Transverse colon (tissue), 4 donors: Measurements from ENCODE around the gene EFCAB12. TPM values are rescaled to one million over a fixed set of nuclear protein-coding genes. Genes with fewer than 3 reads are reported as not detected.
A peak's percentile ranks its signal among the peaks of the same experiment; 100 is the strongest.

ENCODE experiments used
- DNase-seq: peaks from one replicate; pipeline ENCODE4 v3.0.0-alpha.2; 2019
- H3K27ac ChIP-seq, 4 donors: fragments of 200-600 bp; sonication (generic); 2 replicates each; pipeline ENCODE4 v1.5.1; 2016 to 2018; ENCODE audit warnings: inconsistent platforms in 4 of 4
- H3K27me3 ChIP-seq: fragments of 200-600 bp; sonication (generic); 2 replicates; pipeline ENCODE4 v1.5.1; 2017; ENCODE audit warnings: inconsistent platforms
- H3K36me3 ChIP-seq, 4 donors: fragments of 200-600 bp; sonication (generic); 2 replicates each; pipeline ENCODE4 v1.5.1; 2017 to 2019; ENCODE audit warnings: inconsistent platforms in 4 of 4
- H3K4me1 ChIP-seq, 4 donors: fragments of 200-600 bp; sonication (generic); 2 replicates each; pipeline ENCODE4 v1.5.1; 2017 to 2020; ENCODE audit warnings: inconsistent platforms in 4 of 4
- H3K4me3 ChIP-seq, 4 donors: fragments of 200-600 bp; sonication (generic); 1 replicate in 1 of 4; 2 replicates in 3 of 4; pipeline versions ENCODE4 v1.5.1 to v1.6.1; 2017 to 2019; ENCODE audit warnings: inconsistent platforms in 4 of 4
- H3K9me3 ChIP-seq, 2 donors: fragments of 200-600 bp; sonication (generic); 2 replicates each; pipeline ENCODE4 v1.5.1; 2017 to 2019; ENCODE audit warnings: inconsistent platforms in 2 of 2
- CTCF ChIP-seq, 5 experiments: fragments of 200-600 bp in 3 of 5; fragments of 450-650 bp in 2 of 5; sonication (generic) in 3 of 5; IDR thresholded peaks; 1 replicate in 2 of 5; 2 replicates in 3 of 5; pipeline ENCODE4 v1.5.1; 2016 to 2017; ENCODE audit warnings: antibody characterized with exemption in 5 of 5, inconsistent platforms in 3 of 5, mild to moderate bottlenecking in 2 of 5, moderate library complexity in 1 of 5
- EP300 ChIP-seq: sonication (generic); formaldehyde crosslinking; IDR thresholded peaks from one replicate; pipeline ENCODE4 v1.6.1; 2017; ENCODE audit warnings: antibody characterized with exemption, low read depth
- POLR2A ChIP-seq: fragments of 450-650 bp; IDR thresholded peaks from one replicate; pipeline ENCODE4 v1.6.1; 2016; ENCODE audit warnings: antibody characterized with exemption, mild to moderate bottlenecking, moderate library complexity
- POLR2AphosphoS5 ChIP-seq, 3 donors: sonication (generic); formaldehyde crosslinking; IDR thresholded peaks; one replicate each; pipeline ENCODE4 v1.6.1; 2016; ENCODE audit warnings: antibody characterized with exemption in 3 of 3
- WGBS, 2 donors: methylation state at CpG; one replicate each; pipeline ENCODE4 v1.1.5; 2018; ENCODE audit warnings: low coverage in 1 of 2; 5-methylcytosine and 5-hydroxymethylcytosine counted together
- in situ Hi-C, 4 donors: fragments of 200-750 bp; cut with MboI; loops; one replicate each; pipeline versions ENCODE4 v1.15.0 to v1.15.1; 2017; ENCODE audit warnings: low sequenced_read_pairs in 3 of 4, low pct_ligation_motif_present in 1 of 4, low pct_unique_long_range_greater_than_20kb in 1 of 4
- intact Hi-C: fragments of 100-400 bp; cut with DNase I; formaldehyde crosslinking; loops from one replicate; pipeline ENCODE4 v1.15.1; 2023; ENCODE audit warnings: low total_unique reads
- small RNA-seq, 4 donors: library from RNA; depleted of rRNA; stranded (forward); fragments of <200 nt; gene quantifications; one replicate each; pipeline ENCODE3, GENCODE V24; 2016
- total RNA-seq, 4 donors: library from RNA; depleted of rRNA; stranded (reverse); fragments of >200 nt; gene quantifications; one replicate each; pipeline ENCODE4 v1.1.0, GENCODE V29; 2016

Gene EFCAB12
- total RNA-seq, 4 donors from 2014 or later = 0.14 to 0.32 TPM; not detected in 2

GRCh38 chr3:129353589-129353941 lies 74.9 kb downstream of the EFCAB12 start:
- 83% methylated on average over 5 of the region's 5 CpGs; no CpG with 5 or more reads in 1 of the 2 donors for WGBS, 2 donors
- no peaks in the 10 kb centered on the region for H3K9me3 ChIP-seq
- intact Hi-C loops (no loop called here), in situ Hi-C loops (no loop called here)
- no peak overlapping the region for H3K27ac ChIP-seq
- DNase-seq = no peak
- H3K4me3 ChIP-seq = no peak overlapping the region
- no peaks in the 10 kb centered on the region for H3K4me1 ChIP-seq
- H3K36me3 ChIP-seq = no peaks in the 10 kb centered on the region
- no peaks in the 10 kb centered on the region for H3K27me3 ChIP-seq
- TF ChIP-seq POLR2A = no peak
- no peak for TF ChIP-seq EP300
- no peak for TF ChIP-seq CTCF (IDR thresholded peaks at IDR 0.05)
- no peak for TF ChIP-seq POLR2AphosphoS5 (IDR thresholded peaks at IDR 0.05)

GRCh38 chr3:129352650-129353588 lies 75.5 kb downstream of the EFCAB12 start:
- no peak for TF ChIP-seq POLR2A
- TF ChIP-seq POLR2AphosphoS5 (IDR thresholded peaks at IDR 0.05) = no peak
- no peak for TF ChIP-seq CTCF (IDR thresholded peaks at IDR 0.05)
- TF ChIP-seq EP300 = no peak
- intact Hi-C loops = no loop called here
- H3K4me3 ChIP-seq = no peak overlapping the region
- no peaks in the 10 kb centered on the region for H3K4me1 ChIP-seq
- 74 to 78% methylated on average over 3 to 14 of the region's 14 CpGs for WGBS, 2 donors
- in situ Hi-C loops = no loop called here
- DNase-seq = no peak
- H3K9me3 ChIP-seq = no peaks in the 10 kb centered on the region
- H3K27ac ChIP-seq = no peak overlapping the region
- H3K27me3 ChIP-seq = no peaks in the 10 kb centered on the region
- H3K36me3 ChIP-seq = no peaks in the 10 kb centered on the region

GRCh38 chr3:129352045-129352444 lies 76.4 kb downstream of the EFCAB12 start:
- Histone ChIP-seq H3K27ac (no peak overlapping the region), H3K27me3 (no peaks in the 10 kb centered on the region), H3K4me1 (no peaks in the 10 kb centered on the region), H3K9me3 (no peaks in the 10 kb centered on the region), H3K4me3 (no peak overlapping the region), H3K36me3 (no peaks in the 10 kb centered on the region)
- intact Hi-C loops (no loop called here), in situ Hi-C loops (no loop called here)
- DNase-seq = no peak
- 84% methylated on average over 8 of the region's 8 CpGs; no CpG with 5 or more reads in 1 of the 2 donors for whole genome bisulfite sequencing, 2 donors
- TF ChIP-seq POLR2AphosphoS5 (IDR thresholded peaks at IDR 0.05) (no peak), POLR2A (no peak), EP300 (no peak), CTCF (IDR thresholded peaks at IDR 0.05) (peak in 1 of 5 experiments; percentile 17)

Small RNA genes within 50 kb of the gene (small RNA-seq; reads per million reads assigned to genes)
- 5.3 to 35.3 (median 7.0) reads per million in 4 donors for gene SNORA7B

Other genes starting within 250 kb of the EFCAB12 start
- 100 to 1,000 TPM; 169 to 329 (median 258) TPM for gene CNBP, start 244.7 kb downstream of the EFCAB12 start, total RNA-seq
- 100 to 1,000 TPM in 3 of 4 donors, 10 to 100 TPM in 1; 64.7 to 149 (median 116) TPM for gene COPG1, start 179.0 kb downstream of the EFCAB12 start, total RNA-seq
- 10 to 100 TPM; 11.3 to 32.6 (median 23.9) TPM for gene HMCES, start 149.8 kb downstream of the EFCAB12 start, total RNA-seq
- 10 to 100 TPM; 15.0 to 34.4 (median 30.4) TPM for gene MBD4, start 11.3 kb upstream of the EFCAB12 start, total RNA-seq
- 10 to 100 TPM; 15.0 to 77.6 (median 16.7) TPM for gene IFT122, start 11.6 kb upstream of the EFCAB12 start, total RNA-seq
- gene RHO, start 100.0 kb upstream of the EFCAB12 start, total RNA-seq = not detected
- gene H1-8, start 114.5 kb upstream of the EFCAB12 start, total RNA-seq = not detected
- gene PLXND1, start 178.0 kb upstream of the EFCAB12 start, total RNA-seq = 10 to 100 TPM; 26.4 to 71.8 (median 35.8) TPM